AG04450 (cell line): ENCODE measurements around the gene ZCCHC3. TPM values are rescaled to one million over a fixed set of nuclear protein-coding genes. Genes with fewer than 3 reads are reported as not detected.

Experiments
- CTCF ChIA-PET: fragments of 300-600, 350-600 bp; formaldehyde crosslinking; extraction: SDS; loops from one replicate; lab custom pipeline; 2022; ENCODE audit warnings: antibody characterized with exemption, inconsistent platforms; lab: Charles Lee
- POLR2A ChIA-PET: fragments of 350-600 bp; formaldehyde crosslinking; extraction: SDS; loops from one replicate; lab custom pipeline; 2021; ENCODE audit warnings: antibody characterized with exemption, inconsistent platforms; lab: Yijun Ruan, JAX
- DNase-seq: peaks from one replicate; pipeline ENCODE4 v3.0.0-alpha.2; 2011; ENCODE audit warnings: low read depth, low spot score
- H3K27ac ChIP-seq: one replicate; pipeline ENCODE4 v1.5.1; 2012; ENCODE audit warnings: low read depth, low read length, control low read depth
- H3K27me3 ChIP-seq: one replicate; pipeline ENCODE4 v1.6.0; 2012; ENCODE audit warnings: low read length; ENCODE audit not compliant: control insufficient read depth, insufficient read depth
- H3K4me3 ChIP-seq: 2 replicates; pipeline ENCODE4 v1.5.1; 2011; ENCODE audit warnings: mild to moderate bottlenecking, low read depth, low read length, control low read depth
- H3K9me3 ChIP-seq: 2 replicates; pipeline ENCODE4 v1.5.1; 2012; ENCODE audit warnings: low read length; ENCODE audit not compliant: control insufficient read depth, insufficient read depth
- CTCF ChIP-seq: IDR thresholded peaks from 2 replicates; pipeline ENCODE4 v1.5.1; 2011; ENCODE audit warnings: low read depth, low read length, control low read depth, inconsistent platforms
- polyA plus RNA-seq: library from polyadenylated mRNA; depleted of rRNA; stranded (reverse); fragments of >200 nt; gene quantifications from 2 replicates; pipeline ENCODE4 v1.2.3, GENCODE V29; 2011

The ZCCHC3 gene
- polyA plus RNA-seq, 1 experiment: 15.4 TPM

GRCh38 chr20:310645-311044, 13.3 kb downstream of the ZCCHC3 start:
- no peak overlapping the region for H3K4me3 ChIP-seq
- no peaks in the 10 kb centered on the region for H3K9me3 ChIP-seq
- H3K27me3 ChIP-seq: no peaks in the 10 kb centered on the region
- no peak for DNase-seq
- H3K27ac ChIP-seq: no peak overlapping the region
- TF ChIP-seq CTCF: no peak
- ChIA-PET CTCF (interaction anchor here (0.6 to 2.1 kb wide), 4 partner anchors 11 to 115 kb away, joined by 3 to 7 read pairs (median 5); no protein-coding TSS in a partner anchor), POLR2A (interaction anchor here (0.6 to 2.2 kb wide), 8 partner anchors 9 to 36 kb away, joined by 4 to 17 read pairs (median 4); partner anchors contain the start of genes NRSN2 and SOX12)

- Histone ChIP-seq H3K27ac (no peak overlapping the region), H3K9me3 (no peaks in the 10 kb centered on the region), H3K27me3 (no peaks in the 10 kb centered on the region), H3K4me3 (no peak overlapping the region)
- ChIA-PET CTCF (interaction anchor here (2.0 to 2.1 kb wide), 2 partner anchors 13 to 19 kb away, joined by 7 to 8 read pairs; no protein-coding TSS in a partner anchor), POLR2A (interaction anchor here (3.2 kb wide), 1 partner anchor 13 kb away, joined by 13 read pairs; the partner anchor contains the start of gene SOX12)
- TF ChIP-seq CTCF: no peak
- no peak for DNase-seq
Observed at GRCh38 chr20:311609-312008, 14.2 kb downstream of the ZCCHC3 start.

- Histone ChIP-seq H3K27me3 (no peaks in the 10 kb centered on the region), H3K9me3 (no peaks in the 10 kb centered on the region), H3K27ac (no peak overlapping the region), H3K4me3 (no peak overlapping the region)
- DNase-seq: no peak
- TF ChIP-seq CTCF: no peak
- CTCF ChIA-PET: interaction anchor here (2.0 to 2.1 kb wide), 2 partner anchors 12 to 19 kb away, joined by 7 to 8 read pairs; no protein-coding TSS in a partner anchor
- POLR2A ChIA-PET: interaction anchor here (0.6 to 3.2 kb wide), 3 partner anchors 11 to 15 kb away, joined by 3 to 13 read pairs (median 3); partner anchors contain the start of genes SOX12 and ZCCHC3
Observed at GRCh38 chr20:312067-312466, 14.7 kb downstream of the ZCCHC3 start.

GRCh38 chr20:312866-313265, 15.5 kb downstream of the ZCCHC3 start:
- ChIA-PET CTCF (interaction anchor here (1.1 to 2.0 kb wide), 2 partner anchors 11 to 41 kb away, joined by 3 to 8 read pairs; no protein-coding TSS in a partner anchor), POLR2A (interaction anchor here (0.7 to 3.2 kb wide), 3 partner anchors 12 to 15 kb away, joined by 3 to 13 read pairs (median 3); partner anchors contain the start of gene SOX12)
- Histone ChIP-seq H3K9me3 (no peaks in the 10 kb centered on the region), H3K27ac (no peak overlapping the region), H3K4me3 (no peak overlapping the region), H3K27me3 (no peaks in the 10 kb centered on the region)
- no peak for DNase-seq
- TF ChIP-seq CTCF: no peak

- DNase-seq: no peak
- no peaks in the 10 kb centered on the region for H3K27me3 ChIP-seq
- no peaks in the 10 kb centered on the region for H3K9me3 ChIP-seq
- H3K4me3 ChIP-seq: no peak overlapping the region
- ChIA-PET CTCF (interaction anchor here (1.1 to 2.0 kb wide), 2 partner anchors 11 to 41 kb away, joined by 3 to 8 read pairs; no protein-coding TSS in a partner anchor), POLR2A (interaction anchor here (0.7 to 3.2 kb wide), 2 partner anchors 11 to 15 kb away, joined by 3 to 13 read pairs; partner anchors contain the start of gene SOX12)
- no peak for TF ChIP-seq CTCF
- no peak overlapping the region for H3K27ac ChIP-seq
Observed at GRCh38 chr20:313402-313801, 16.0 kb downstream of the ZCCHC3 start.
